Thoracic aorta endothelial cell (primary cell): ENCODE measurements around the gene PYDC1. TPM values are rescaled to one million over a fixed set of nuclear protein-coding genes. Genes with fewer than 3 reads are reported as not detected.

Experiments used
- small RNA-seq: library from RNA; depleted of rRNA; stranded (forward); fragments of <200 nt; gene quantifications from one replicate; pipeline ENCODE3, GENCODE V24; 2012
- total RNA-seq: library from RNA; depleted of rRNA; stranded (reverse); fragments of >200 nt; gene quantifications from 2 replicates; pipeline ENCODE4 v1.2.3, GENCODE V29; 2012

The PYDC1 gene
- total RNA-seq = not detected in 2 replicates

DNA sequence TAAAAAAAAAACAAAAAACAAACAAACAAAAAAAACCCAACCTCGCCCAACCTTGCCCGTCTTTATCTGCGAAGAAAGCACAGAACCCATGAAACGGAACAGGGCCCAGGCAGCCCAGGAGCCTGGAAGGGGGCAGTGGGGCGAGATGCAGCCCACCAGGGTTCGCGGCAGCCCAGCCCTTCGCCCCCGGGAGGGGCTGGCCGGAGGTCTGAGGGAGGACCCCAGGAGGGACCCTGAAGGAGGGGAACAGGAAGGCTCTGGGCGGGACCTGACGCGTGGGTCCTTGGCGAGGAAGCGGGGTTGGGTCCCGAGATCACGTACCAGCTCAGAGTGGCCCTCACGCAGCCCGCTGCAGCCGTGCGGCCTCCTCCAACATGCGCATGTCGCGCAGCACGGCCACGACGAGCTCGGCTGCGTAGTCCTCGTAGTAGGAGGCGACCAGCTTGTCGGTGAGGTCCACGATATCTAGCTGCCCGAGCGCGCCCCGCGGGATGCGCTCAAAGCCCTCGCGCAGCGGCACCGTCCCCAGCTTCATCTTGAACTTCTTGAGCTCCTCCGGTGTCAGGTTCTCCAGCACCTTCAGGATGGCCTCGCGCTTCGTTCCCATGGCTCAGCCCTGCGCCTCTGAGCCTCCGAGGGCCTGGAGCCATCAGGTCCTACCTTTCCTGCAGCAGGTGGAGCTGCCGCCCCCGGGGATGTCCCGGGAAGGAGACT, at the start of gene PYDC1:
Gene PYDC1 (minus strand): TSS at position 714 of the 714 bp plus-strand sequence. CDS start 107 bp downstream, at position 607.

DNA sequence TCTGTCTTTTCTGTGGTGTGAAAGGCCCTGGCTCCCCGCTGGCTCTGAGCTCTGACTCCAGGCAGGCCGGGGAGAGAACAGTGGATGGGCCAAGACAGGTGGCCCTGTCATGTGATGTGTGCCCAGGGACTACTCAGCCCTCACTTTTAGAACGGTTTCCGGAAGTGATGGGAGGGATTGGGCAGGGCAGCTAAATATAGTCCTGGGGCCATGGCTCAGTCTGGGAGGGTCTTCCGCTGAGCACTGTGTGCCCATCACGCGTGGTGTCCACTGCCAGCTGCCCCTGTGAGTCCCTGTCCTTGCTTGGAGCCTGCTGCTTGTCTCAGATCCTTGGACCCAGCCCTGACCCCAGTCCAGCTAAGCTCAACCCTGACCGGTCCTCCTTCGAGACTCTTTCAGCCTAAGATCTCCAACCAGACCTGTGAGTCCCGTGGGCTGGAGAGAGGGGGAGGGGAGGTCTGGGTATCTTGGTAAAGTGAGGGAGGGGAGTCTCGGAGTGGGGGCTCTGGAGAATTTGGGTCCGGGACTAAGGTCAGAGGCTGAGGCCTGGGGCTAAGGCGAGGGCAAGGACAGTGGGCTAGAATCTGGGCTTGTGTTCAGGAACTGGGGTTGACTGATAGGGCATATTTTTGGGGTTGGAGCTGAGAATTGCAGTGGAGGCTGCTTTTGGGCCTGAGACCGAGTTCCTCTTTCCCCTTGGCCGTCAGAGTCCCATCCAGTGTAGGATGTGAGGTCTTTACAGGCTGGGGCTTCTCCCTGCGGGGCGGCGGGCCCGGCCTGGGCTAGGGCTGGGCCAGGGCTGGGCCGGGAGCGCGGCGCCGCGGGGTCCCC, 2.8 kb downstream of the PYDC1 start, which contains the start of gene TRIM72:
Gene TRIM72 (plus strand): TSS at position 243 of the 831 bp plus-strand sequence. CDS start 620 bp downstream, outside the sequence.

DNA sequence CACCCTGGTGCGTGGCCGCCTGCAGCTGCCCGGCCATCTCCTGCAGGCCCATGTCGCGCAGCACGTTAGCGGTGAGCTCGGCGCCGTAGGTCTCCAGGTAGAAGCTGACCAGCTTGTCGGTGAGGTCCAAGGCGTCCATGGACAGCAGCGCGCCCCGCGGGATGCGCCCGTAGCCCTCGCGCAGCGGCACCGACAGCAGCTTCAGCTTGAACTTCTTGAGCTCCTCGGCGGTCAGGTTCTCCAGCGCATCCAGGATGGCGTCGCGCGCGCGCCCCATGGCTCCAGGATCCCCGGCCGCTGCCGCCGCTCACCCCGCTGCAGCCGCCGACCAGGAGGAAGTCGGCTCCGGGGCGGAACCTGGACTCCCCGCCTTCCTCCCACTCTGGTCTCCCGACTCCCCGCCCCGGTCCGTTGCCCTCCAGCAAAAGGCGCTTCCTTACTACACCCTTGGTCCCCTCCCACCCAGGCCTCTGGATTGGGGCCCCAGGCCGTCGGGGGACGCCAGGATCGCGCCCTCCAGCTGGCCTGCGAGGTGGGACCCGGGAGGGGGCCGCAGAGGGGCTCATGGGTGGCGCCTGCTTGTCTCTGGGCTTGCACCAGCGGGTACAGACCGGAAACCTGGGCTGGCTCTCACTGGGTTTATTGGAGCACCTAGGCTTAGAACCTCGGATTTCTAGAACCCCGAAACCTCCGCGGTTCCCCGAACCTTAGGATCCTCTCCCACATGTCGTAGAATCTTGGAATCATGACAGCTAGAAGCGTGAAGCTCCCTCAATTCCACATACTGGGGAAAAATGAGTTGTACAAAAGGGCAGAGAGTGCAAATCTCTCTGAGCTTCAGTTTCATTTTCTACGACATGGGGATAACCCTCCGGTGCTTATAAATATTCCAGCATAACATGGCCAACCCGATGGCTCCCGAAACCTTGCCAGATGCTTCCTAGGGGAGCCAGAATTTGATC, 14.2 kb downstream of the PYDC1 start, which contains the start of gene PYCARD:
Gene PYCARD (minus strand): TSS at position 347 of the 962 bp plus-strand sequence. CDS start 70 bp downstream, at position 277.

DNA sequence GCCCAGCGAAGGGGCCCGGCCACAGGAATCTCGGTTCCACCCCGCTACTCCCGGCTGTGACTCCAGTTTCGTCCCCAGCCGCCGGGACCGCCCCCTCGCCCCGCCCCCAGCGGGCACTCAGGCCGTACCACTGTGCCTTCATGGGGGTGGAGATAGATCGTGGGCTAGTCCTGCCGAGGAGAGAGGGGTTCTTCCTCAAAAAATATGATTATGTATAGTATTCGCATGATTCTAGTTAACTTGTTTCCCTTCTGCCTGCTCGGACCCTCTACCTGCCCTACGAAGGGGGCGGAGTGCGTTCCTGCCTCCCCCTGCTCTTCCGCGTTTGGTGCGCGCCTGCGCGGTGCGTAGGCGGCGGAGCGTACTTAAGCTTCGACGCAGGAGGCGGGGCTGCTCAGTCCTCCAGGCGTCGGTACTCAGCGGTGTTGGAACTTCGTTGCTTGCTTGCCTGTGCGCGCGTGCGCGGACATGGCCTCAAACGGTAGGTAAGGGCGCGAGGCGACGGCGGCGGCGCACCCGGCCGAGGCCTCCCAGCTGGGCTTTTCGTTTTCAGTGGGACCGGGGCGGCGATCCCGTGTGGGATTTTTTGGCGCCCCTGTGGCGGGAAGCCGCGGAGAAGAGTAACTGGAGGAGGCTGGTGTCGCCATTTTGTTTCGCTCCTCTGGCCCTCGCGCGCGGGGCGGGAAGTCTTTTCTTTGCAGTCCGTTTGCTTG, 37.0 kb downstream of the PYDC1 start, which contains the start of gene FUS:
Gene FUS (plus strand): TSS at position 393 of the 713 bp plus-strand sequence. CDS start 76 bp downstream, at position 469.

Small RNA genes within 50 kb of the gene (small RNA-seq; reads per million reads assigned to genes)
- gene NDUFA3P6 = not detected

Other genes starting within 250 kb of the PYDC1 start
- gene HSD3B7, start 231.9 kb downstream of the PYDC1 start, total RNA-seq = 3.7 and 4.7 TPM in 2 replicates
- 0.27 and 0.36 TPM in 2 replicates for gene STX1B, start 206.5 kb downstream of the PYDC1 start, total RNA-seq
- gene STX4, start 183.6 kb downstream of the PYDC1 start, total RNA-seq = 22.2 and 26.3 TPM in 2 replicates
- 6.6 and 8.9 TPM in 2 replicates for gene ZNF668, start 142.9 kb downstream of the PYDC1 start, total RNA-seq
- gene ZNF646, start 142.7 kb downstream of the PYDC1 start, total RNA-seq = 12.2 and 15.3 TPM in 2 replicates
- 1.1 and 1.5 TPM in 2 replicates for gene PRSS53, start 128.2 kb downstream of the PYDC1 start, total RNA-seq
- 65.3 and 77.1 TPM in 2 replicates for gene VKORC1, start 122.3 kb downstream of the PYDC1 start, total RNA-seq
- gene BCKDK, start 108.7 kb downstream of the PYDC1 start, total RNA-seq = 42.0 and 51.4 TPM in 2 replicates
- gene KAT8, start 99.5 kb downstream of the PYDC1 start, total RNA-seq = 24.1 and 31.4 TPM in 2 replicates
- not detected in 2 replicates for gene PRSS8, start 81.4 kb downstream of the PYDC1 start, total RNA-seq
- gene PRSS36, start 67.1 kb downstream of the PYDC1 start, total RNA-seq = 0.13 and 0.14 TPM in 2 replicates
- 87.8 and 92.3 TPM in 2 replicates for gene FUS, start 37.0 kb downstream of the PYDC1 start, total RNA-seq
- 28.4 and 51.2 TPM in 2 replicates for gene PYCARD, start 14.4 kb downstream of the PYDC1 start, total RNA-seq
- gene TRIM72, start 3.0 kb downstream of the PYDC1 start, total RNA-seq = not detected in 2 replicates
- not detected in 2 replicates for gene ITGAM, start 42.8 kb upstream of the PYDC1 start, total RNA-seq
- gene ITGAX, start 138.0 kb upstream of the PYDC1 start, total RNA-seq = 0.27 and 2.9 TPM in 2 replicates
- gene ITGAD, start 176.2 kb upstream of the PYDC1 start, total RNA-seq = not detected in 2 replicates
- not detected in 2 replicates for gene COX6A2, start 211.2 kb upstream of the PYDC1 start, total RNA-seq
- 0.13 and 0.14 TPM in 2 replicates for gene ZNF843, start 225.7 kb upstream of the PYDC1 start, total RNA-seq
- gene ARMC5, start 242.4 kb upstream of the PYDC1 start, total RNA-seq = 18.0 and 21.4 TPM in 2 replicates